ENCODE measurements around the gene VCP. TPM values are rescaled to one million over a fixed set of nuclear protein-coding genes. Genes with fewer than 3 reads are reported as not detected.

Gene VCP
- total RNA-seq, 1 experiment from 2014 or later = 170 TPM

- no peak overlapping the region for H3K9ac ChIP-seq (ENCODE audit: low read length)
- H3K27ac ChIP-seq (ENCODE audit: low read depth, low read length) = no peak overlapping the region
- H3K36me3 ChIP-seq (ENCODE audit: control insufficient read depth in 1 of 2, insufficient read depth in 2 of 2, low read length in 2 of 2) = no peaks in the 10 kb centered on the region
- H3K27me3 ChIP-seq (ENCODE audit: insufficient read depth, low read length) = no peaks in the 10 kb centered on the region
- no peaks in the 10 kb centered on the region for H4K20me1 ChIP-seq (ENCODE audit: insufficient read depth)
- H3K4me1 ChIP-seq (ENCODE audit: control insufficient read depth in 1 of 2, insufficient read depth in 2 of 2, low read length in 2 of 2) = peaks cover 15 to 40% of the 10 kb centered on the region in 2 experiments
- RAD21 ChIA-PET (ENCODE audit: low non-redundant PET in 1 of 2, low total read pairs in 2 of 2, uncharacterized antibody in 2 of 2, unreplicated experiment in 2 of 2) = no interaction called here
- DNase-seq (ENCODE audit: low read depth, low spot score) (no peak), ATAC-seq (no peak)
- no peak for TF ChIP-seq RAD21 (IDR thresholded peaks at IDR 0.05; ENCODE audit: low read depth)
- no peak for TF ChIP-seq YY1 (IDR thresholded peaks at IDR 0.05; ENCODE audit: extremely low read depth, insufficient replicate concordance, low read depth, low read length)
- TF ChIP-seq, protein P1, sequence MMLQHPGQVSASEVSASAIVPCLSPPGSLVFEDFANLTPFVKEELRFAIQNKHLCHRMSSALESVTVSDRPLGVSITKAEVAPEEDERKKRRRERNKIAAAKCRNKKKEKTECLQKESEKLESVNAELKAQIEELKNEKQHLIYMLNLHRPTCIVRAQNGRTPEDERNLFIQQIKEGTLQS (IDR thresholded peaks at IDR 0.05) = no peak
- no peak for TF ChIP-seq JUND (IDR thresholded peaks at IDR 0.05)
- no peak for TF ChIP-seq EZH2 (IDR thresholded peaks at IDR 0.05)
- no peak for TF ChIP-seq SP1 (IDR thresholded peaks at IDR 0.05; ENCODE audit: low read depth)
- no peak for TF ChIP-seq EZH2phosphoT487 (IDR thresholded peaks at IDR 0.05; ENCODE audit: borderline replicate concordance)
- TF ChIP-seq, protein P2, sequence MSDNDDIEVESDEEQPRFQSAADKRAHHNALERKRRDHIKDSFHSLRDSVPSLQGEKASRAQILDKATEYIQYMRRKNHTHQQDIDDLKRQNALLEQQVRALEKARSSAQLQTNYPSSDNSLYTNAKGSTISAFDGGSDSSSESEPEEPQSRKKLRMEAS (IDR thresholded peaks at IDR 0.05) = no peak
- TF ChIP-seq ZFX (IDR thresholded peaks at IDR 0.05) = no peak
- TF ChIP-seq CTCF (IDR thresholded peaks at IDR 0.05 in 2 of 3, conservative IDR thresholded peaks at IDR 0.05 in 1 of 3; ENCODE audit: borderline replicate concordance in 1 of 3, insufficient read depth in 1 of 3, low read depth in 2 of 3, low read length in 2 of 3) = no peak
- no peak for TF ChIP-seq ZBTB33 (IDR thresholded peaks at IDR 0.05; ENCODE audit: extremely low read depth, insufficient replicate concordance, low read length)
- no peak for TF ChIP-seq TCF7L2 (IDR thresholded peaks at IDR 0.05; ENCODE audit: borderline replicate concordance, extremely low read depth, insufficient read depth, insufficient read length)
- no peak overlapping the region for H3K4me2 ChIP-seq (ENCODE audit: low read length)
- H3K9me2 ChIP-seq (ENCODE audit: insufficient read depth) = no peaks in the 10 kb centered on the region
- H2AFZ ChIP-seq (ENCODE audit: low read depth, low read length, poor library complexity, severe bottlenecking) = no peak overlapping the region
- POLR2A ChIA-PET = no interaction called here
- intact Hi-C loops (cut with micrococcal nuclease) = no loop called here
- no peaks in the 10 kb centered on the region for H3K79me2 ChIP-seq (ENCODE audit: insufficient read depth, low read length)
- H3K4me3 ChIP-seq (replicated peaks in 1 of 2; ENCODE audit: low read depth in 1 of 2, low read length in 2 of 2) = no peak overlapping the region
- no peaks in the 10 kb centered on the region for H3K9me3 ChIP-seq (ENCODE audit: control insufficient read depth in 1 of 2, insufficient read depth in 1 of 2, low read depth in 1 of 2, low read length in 2 of 2)
- CTCF ChIA-PET = no interaction called here
- no TSS peak for BruUV-seq (replicated peaks)
Measured at GRCh38 chr9:35108461-35108860, 36.0 kb upstream of the VCP start.
